Fibroblast of peridontal ligament (primary cell): ENCODE data around the gene ZNF784.
A peak's percentile ranks its signal among the peaks of the same experiment; 100 is the strongest.

Experiments used
- DNase-seq: peaks from one replicate; pipeline ENCODE4 v3.0.0-alpha.2; 2010; ENCODE audit errors: extremely low read depth

ZNF784 gene

GRCh38 chr19:55643003-55643886 lies 18.9 kb upstream of the ZNF784 start, which contains the start of gene ZNF581:
Gene ZNF581, plus strand, starts transcription at chr19:55643649. Its CDS starts 923 bp downstream, at chr19:55644572.
- peak; percentile 67 for DNase-seq

- DNase-seq = no peak
Measured at GRCh38 chr19:55642153-55643002, 18.0 kb upstream of the ZNF784 start.

- DNase-seq = peak; percentile 26
Measured at GRCh38 chr19:55641426-55642152, 17.2 kb upstream of the ZNF784 start.

DNA sequence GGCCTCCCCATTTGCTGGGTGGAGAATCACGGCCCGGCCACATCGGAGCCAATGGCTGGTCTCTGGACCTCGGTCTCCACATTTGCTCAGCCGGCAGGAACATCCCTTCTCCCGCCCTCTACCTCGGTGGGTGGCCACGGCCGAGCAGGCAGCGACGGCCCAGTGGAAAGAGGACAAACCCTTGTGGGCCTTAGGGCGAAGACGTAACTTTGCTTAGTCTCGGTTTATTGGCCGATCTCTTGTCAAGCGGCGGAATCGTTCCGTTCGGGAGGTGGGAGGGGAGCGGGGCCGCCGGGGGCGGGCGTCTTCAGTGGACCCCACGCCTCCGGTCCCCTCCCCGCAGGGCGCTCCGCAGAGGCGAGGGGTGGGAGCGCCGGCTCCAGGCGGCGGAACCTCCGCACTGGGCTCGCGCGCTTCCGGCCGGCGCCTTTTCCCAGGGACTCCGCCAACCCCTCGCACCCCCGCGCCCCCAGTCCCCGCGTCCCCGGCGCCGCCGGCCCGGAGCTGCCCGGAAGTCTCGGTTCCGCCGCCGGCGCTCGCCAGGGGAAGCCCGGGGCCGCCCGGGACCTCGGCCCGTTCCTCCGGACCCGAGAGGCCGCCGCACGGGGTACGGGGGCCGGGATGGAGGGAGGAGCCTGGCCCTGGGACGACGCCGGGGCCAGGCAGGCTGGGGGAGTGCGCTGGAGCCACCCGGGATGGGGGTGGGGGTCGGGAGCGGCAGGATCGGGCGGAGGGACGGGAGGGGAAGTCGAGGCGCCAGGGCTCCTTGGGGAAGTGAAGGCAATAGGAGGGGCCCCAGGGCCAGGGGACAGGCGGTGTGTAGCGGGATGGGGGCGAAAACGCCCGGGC lies 16.4 kb upstream of the ZNF784 start, which contains the start of gene ZNF580:
TSS of gene ZNF580 (plus strand) at position 426 of the 849 bp plus-strand sequence. CDS start 1,507 bp downstream, outside the sequence.
- peak; percentile 79 for DNase-seq

DNA sequence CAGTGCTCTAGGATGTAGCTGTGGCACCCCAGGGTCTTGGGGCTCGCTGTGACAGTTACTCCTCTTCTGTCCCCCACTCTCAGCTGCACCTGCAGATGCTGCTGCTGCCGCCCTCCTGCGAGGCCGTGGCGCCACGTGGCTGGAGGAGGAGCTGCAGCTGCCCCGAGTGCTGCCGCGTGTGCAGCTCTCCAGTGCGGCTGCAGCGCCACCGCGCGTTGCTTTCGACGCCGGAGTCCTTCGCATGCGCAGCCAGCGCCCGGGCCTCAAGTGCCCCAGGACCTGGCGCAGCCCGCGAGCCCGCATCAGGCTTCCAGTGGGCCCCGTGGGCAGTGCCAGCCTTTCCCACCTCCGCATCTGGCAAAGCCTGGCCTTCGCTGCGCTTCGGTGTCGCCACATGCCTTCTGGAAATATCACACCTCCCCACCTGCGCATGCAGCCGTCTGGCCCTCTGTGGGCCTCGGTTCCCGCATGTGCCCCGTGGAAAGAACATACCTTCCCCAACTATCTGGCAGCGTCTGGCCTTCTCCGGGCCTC lies 15.7 kb upstream of the ZNF784 start:
- peak; percentile 58 for DNase-seq

- DNase-seq = no peak
Measured at GRCh38 chr19:55638864-55639359, 14.5 kb upstream of the ZNF784 start.

DNA sequence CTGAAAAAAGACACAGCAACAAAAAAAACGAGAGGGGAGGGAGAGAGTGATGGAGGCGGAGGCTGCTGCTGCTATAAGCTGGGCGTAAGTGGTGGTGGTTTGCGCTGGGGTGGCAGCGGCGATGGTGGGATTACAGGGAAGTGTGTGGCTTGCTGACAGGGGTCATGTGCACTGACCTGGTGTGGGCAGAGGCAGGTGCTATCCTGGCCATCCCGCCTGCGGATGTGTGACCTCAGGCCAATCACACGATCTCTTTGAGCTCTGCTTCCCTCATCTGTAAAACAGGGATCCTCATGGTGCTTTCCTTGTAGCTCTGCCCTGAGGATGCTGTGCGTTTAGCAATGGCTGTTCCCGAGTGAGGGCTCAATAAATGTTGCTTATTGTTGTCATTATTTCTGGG lies 13.2 kb upstream of the ZNF784 start:
- DNase-seq = no peak

DNA sequence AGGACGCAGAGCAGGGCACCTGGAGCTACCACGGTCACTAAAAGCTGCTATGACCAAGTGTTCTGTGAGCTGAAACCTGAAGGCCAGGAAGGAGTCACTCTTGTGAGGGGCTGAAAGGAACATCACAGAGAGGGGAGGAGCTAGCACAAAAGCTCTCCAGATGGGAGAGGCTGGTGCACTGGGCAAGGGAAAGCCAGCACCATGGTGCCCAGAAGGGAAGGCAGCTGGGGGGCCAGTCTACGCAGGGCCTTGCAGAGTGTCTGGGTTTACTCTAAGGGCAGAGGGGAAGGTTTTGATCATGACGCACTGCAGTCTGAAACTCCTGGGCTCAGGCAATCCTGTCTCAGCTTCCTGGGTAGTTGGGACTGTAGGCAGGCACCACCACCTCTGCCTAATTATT lies 12.4 kb upstream of the ZNF784 start:
- no peak for DNase-seq

DNA sequence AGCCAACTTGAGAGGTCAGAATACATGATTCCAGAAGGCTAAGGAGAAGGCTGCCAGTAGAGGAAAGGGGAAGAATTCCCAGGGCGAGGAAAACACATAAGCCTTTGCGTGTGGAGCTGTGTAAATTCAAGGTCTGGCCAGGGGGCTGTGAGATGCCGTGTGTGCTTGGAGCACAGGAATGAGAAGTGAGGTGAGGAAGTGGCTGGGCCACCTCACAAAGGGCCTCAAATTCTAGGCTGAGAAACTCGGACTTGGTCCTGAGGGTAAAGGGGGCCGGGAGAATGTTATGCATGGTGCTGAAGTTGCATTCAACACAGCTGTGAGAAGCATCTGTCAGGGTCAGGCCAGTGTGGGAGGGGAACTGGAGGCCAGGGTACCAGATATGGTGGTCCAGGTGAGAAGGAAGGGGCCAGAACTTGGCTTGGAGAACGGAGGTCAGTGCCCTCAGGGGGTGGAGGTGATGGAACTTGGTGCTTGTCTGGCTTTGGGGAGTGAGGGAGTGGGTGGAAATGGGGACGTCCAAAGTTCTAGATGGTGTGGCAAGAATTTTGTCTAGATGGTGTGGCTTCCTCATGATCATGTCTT lies 11.6 kb upstream of the ZNF784 start:
- no peak for DNase-seq

- DNase-seq = no peak
Measured at GRCh38 chr19:55635334-55635717, 11.0 kb upstream of the ZNF784 start.

DNA sequence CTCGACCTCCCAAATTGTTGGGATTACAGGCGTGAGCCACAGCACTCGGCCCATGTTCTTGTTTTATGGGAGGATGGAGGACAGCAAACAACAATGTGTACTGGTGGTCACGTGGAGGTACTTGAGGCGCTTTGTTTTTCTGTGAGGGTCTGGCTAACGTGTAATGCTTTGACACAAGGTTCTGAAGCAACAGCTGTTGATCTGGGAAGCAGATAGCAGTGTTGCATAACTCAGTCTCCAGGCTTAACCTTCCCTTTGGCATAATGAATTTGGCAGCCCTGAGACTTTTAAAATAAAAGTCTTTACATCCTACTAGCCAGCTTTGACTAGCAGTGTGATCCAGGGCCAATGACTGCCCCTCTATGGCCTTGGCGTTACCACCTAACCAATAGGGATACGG lies 9.5 kb upstream of the ZNF784 start:
- no peak for DNase-seq

- DNase-seq = peak; percentile 98
Measured at GRCh38 chr19:55632463-55632834, 8.1 kb upstream of the ZNF784 start.

GRCh38 chr19:55626350-55626749 lies 2.0 kb upstream of the ZNF784 start:
- no peak for DNase-seq

GRCh38 chr19:55625004-55625326 lies 599 bp upstream of the ZNF784 start:
- no peak for DNase-seq

- DNase-seq = no peak
Measured at GRCh38 chr19:55623561-55623960, 805 bp downstream of the ZNF784 start.

DNA sequence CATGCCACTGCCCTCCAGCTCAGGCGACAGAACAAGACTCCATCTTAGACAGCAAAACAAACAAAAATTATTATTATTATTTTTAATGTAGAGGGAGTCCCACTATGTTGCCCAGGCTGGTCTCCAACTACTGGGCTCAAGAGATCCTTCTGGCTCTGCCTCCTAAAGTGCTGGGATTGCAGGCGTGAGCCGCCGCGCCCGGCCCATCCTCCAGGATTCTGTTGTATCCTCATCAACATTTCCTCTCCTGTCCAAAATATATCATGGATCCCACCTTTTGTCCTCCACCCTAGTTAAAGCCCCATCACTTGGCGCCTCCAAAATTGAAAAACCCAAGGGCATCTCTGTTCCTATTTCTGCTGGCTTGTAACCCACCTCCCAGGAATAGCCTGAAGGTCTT lies 1.2 kb downstream of the ZNF784 start:
- DNase-seq = no peak

DNA sequence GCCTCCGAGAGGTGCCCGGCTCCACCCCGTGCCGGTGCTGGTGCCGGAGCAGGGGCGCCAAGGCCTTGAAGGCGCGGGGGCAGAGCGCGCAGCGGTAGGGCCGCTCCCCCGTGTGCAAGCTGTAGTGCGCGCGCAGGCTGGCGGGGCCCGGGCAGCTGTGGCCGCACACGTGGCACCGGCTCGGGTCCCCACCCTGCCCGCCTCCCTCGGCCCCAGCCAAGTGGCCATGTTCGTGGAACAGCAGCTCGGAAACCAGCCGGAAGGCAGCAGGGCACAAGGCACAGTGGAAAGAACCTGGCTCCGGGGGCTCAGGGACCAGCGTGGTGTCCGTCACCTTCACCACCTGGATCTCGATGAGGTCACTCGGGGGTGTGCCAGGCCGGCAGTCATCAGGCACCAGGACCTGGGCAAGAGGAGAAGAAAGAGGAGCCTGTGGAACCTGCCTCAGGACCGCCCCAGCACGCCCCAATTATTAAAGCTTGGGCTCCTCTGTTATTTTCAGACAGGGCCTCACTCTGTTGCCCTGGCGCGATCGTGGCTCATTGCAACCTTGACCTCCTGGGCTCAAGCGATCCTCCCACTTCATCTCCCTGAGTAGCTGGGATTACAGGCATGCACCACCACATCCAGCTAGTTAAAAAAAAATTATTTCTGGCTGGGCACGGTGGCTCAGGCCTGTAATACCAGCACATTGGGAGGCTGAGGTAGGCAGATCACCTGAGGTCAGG lies 2.0 kb downstream of the ZNF784 start:
- no peak for DNase-seq

GRCh38 chr19:55621673-55622231 lies 2.6 kb downstream of the ZNF784 start:
- no peak for DNase-seq

- DNase-seq = no peak
Measured at GRCh38 chr19:55621205-55621672, 3.1 kb downstream of the ZNF784 start.
